Right lobe of liver (tissue), 4 donors: ENCODE measurements around the gene VPS33A.
"Not testable (repeated sequence)": the region's sequence is repeated elsewhere in the genome, so short reads cannot be mapped to it uniquely, and the experiment has no call there.

Experiments used
- POLR2A ChIP-seq: fragments of 450-650 bp; IDR thresholded peaks from one replicate; pipeline ENCODE4 v1.6.1; 2017; ENCODE audit warnings: antibody characterized with exemption, mild to moderate bottlenecking
- TF ChIP-seq, protein P1 (sequence below), 4 donors: fragments of 200-600 bp in 3 of 4; fragments of 450-650 bp in 1 of 4; IDR thresholded peaks; one replicate each; pipeline versions ENCODE4 v1.5.1 to v1.8.0; 2016 to 2022; ENCODE audit warnings: antibody characterized with exemption in 4 of 4, mild to moderate bottlenecking in 2 of 4
- donor health status: DM: no; HTN: no; CAD: no.
- donor health status: DM: no; HTN: no; CAD: no.
- donor health status: DM: no; HTN: yes; CAD: no.

DNA sequence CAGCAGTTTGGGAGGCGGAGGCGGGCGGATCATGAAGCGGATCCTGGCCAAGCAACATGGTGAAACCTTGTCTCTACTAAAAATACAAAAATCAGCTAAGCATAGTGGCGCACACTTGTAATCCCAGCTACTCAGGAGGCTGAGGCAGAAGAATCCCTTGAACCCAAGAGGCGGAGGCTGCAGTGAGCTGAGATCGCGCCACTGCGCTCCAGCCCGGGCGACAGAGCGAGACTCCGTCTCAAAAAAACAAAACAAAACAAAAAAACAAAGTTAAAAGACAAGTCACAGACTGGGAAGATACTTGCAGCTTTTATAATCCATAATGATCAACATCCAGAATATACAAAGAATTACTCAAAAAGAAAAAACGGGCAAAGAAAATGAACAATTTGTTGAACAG, 5.6 kb downstream of the VPS33A start:
- TF ChIP-seq, protein P1, sequence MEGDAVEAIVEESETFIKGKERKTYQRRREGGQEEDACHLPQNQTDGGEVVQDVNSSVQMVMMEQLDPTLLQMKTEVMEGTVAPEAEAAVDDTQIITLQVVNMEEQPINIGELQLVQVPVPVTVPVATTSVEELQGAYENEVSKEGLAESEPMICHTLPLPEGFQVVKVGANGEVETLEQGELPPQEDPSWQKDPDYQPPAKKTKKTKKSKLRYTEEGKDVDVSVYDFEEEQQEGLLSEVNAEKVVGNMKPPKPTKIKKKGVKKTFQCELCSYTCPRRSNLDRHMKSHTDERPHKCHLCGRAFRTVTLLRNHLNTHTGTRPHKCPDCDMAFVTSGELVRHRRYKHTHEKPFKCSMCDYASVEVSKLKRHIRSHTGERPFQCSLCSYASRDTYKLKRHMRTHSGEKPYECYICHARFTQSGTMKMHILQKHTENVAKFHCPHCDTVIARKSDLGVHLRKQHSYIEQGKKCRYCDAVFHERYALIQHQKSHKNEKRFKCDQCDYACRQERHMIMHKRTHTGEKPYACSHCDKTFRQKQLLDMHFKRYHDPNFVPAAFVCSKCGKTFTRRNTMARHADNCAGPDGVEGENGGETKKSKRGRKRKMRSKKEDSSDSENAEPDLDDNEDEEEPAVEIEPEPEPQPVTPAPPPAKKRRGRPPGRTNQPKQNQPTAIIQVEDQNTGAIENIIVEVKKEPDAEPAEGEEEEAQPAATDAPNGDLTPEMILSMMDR (IDR thresholded peaks at IDR 0.05): not testable (repeated sequence)
- not testable (repeated sequence) for TF ChIP-seq POLR2A
